Measurements from ENCODE around the gene SALL1.

SALL1 gene

GRCh38 chr16:51140112-51140511 lies 11.0 kb downstream of the SALL1 start:
- DNase-seq, result no peak

DNA sequence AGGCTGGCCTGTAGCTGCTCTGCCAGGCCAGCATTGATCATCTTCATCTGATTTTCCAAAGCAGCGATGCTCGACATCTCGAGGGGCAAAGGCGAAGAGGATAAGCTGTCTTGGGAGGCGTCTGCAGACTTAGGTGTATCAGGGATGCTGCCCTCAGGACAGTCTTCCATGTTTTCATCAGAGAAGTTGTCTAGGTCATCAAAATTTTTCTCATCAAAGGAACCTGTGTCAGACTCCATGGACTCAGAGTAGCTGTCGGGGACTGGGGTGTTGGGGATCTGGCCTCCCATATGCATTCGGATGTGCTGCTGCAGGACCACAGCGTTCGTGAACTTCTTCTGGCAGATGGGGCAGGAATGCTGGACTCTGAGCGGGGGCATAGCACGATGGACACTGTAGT lies 11.5 kb downstream of the SALL1 start:
- no peak for DNase-seq

DNA sequence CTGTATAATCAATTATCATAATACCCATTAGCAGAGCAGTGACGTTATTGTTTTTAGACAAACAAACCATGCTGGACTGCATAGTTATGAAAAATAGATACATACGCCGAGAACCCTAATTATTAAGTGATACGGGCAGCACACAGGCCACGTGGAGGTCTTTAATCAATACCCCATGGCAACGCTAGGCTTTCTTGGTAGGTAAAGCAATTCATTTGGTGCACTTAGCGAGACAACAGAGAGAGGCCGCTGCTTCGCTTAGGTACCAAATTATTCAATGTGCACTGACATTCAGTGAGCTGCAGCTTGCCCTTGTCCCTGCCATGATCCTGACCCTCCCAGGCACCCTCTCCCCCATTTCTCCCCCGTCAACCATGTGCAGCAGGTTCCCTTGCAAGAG lies 12.9 kb downstream of the SALL1 start:
- no peak for DNase-seq

GRCh38 chr16:51137097-51137496 lies 14.0 kb downstream of the SALL1 start:
- DNase-seq, result no peak

- no peak for DNase-seq
These were observed 16.2 kb downstream of the SALL1 start for GRCh38 chr16:51134876-51135275.

GRCh38 chr16:51134269-51134812 lies 16.7 kb downstream of the SALL1 start:
- no peak for DNase-seq

DNA sequence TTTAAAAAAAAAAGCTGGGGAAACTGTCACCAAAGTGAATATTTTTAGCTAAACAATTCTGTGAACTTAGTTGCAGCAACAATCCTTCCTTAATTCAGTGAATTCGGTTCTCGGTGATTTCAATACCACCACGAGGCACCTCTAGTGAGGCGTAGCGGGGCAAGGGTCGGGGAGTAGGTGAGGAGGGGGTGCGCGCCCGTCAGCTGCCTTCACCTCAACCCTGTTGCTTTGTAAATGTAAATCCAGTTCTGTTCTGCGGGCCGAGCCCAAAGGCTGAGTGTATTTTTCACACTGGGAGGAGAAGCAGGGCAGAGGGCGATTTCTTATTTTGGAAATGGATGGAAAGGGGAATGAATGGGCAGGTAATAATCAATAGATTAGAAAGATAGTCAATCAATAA lies 17.4 kb downstream of the SALL1 start:
- no peak for DNase-seq

- no peak for DNase-seq
These were observed 17.9 kb downstream of the SALL1 start for GRCh38 chr16:51133183-51133582.

DNA sequence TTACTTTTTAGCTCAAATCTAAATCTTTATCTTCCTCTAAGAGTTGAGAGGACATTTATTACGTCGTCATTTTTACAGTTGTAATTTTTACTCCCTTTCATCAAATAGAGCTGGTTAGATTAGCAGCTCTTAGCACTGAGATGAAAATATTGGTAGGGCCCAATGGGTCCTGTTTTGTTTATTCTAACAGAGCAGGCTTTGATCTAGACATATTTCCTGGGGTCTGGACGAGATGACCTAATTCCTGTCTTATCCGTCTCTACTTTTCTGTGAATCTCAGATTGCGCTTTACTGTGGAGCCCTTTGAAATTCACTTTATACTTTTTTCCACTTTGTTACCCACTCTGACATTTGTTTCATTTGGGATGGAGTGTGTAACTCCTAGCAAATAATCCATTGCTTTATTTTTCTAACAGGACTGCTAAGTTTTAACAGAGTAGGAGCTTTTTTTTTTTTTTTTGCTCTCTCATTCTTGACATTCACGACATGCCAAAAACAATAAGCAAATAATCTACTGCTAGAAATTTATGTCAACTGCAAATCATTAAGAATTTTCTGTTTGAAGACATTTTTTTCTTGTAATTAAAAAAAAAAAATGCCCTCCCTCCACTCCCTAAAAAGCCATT lies 18.5 kb downstream of the SALL1 start:
- no peak for DNase-seq

- DNase-seq, result no peak
These were observed 19.5 kb downstream of the SALL1 start for GRCh38 chr16:51131619-51132018.

- no peak for DNase-seq
These were observed 22.0 kb downstream of the SALL1 start for GRCh38 chr16:51129105-51129504.

DNA sequence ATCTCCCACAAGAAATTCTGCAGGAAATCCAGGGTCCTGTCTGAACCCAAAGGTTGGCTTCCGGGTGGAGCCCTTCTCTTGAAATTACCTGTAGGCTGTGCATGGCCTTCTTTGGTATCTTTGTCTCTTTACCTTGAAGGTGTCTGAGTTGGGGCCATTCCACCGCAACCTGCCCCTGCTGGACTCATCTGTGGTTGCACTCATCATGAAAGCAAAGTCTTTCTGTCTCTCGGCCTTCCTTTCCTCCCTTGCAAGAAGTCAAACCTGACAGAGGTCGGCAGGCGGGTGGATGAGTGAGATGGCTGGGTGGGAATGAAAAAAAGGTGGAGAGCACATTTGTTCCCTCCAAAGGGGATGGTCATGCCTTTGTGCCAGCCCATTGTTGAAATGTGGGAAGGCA lies 25.1 kb downstream of the SALL1 start:
- no peak for DNase-seq

DNA sequence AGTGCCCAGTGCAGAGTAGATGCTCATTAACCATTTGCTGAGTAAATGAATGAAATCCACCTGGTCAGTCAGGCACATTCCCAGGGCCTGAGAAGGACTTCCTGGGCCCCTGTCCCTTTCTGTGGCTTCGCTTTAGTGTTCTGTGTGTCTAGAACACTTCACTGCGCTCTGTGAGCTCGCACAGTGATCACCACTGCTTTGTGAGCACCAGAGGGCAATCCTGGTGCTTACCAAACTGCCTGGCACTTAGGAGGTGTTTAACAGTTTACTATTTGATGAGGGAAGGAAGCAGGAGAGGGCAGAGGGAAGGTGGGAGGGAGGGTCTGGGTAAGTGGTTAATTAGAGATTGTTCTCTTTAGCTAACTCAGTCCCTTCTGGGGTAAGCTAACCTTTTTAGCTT lies 26.2 kb downstream of the SALL1 start:
- no peak for DNase-seq

DNA sequence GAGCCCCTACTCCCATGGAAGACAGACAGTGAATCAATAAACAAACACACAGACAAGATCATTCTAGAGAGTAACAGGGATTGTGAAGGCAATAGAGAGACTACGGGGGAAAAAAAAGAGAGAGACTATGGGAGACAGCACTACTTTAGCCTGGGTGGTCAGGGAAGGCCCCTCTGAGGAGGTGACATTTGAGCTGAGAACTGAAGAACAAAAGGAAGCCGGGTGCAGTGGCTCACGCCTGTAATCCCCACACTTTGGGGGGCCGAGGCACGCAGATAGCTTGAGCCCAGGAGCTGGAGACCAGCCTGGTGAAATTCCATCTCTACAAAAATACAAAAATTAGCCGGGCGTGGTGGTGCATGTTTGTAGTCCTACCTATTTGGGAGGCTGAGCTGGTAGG lies 29.2 kb downstream of the SALL1 start:
- no peak for DNase-seq

DNA sequence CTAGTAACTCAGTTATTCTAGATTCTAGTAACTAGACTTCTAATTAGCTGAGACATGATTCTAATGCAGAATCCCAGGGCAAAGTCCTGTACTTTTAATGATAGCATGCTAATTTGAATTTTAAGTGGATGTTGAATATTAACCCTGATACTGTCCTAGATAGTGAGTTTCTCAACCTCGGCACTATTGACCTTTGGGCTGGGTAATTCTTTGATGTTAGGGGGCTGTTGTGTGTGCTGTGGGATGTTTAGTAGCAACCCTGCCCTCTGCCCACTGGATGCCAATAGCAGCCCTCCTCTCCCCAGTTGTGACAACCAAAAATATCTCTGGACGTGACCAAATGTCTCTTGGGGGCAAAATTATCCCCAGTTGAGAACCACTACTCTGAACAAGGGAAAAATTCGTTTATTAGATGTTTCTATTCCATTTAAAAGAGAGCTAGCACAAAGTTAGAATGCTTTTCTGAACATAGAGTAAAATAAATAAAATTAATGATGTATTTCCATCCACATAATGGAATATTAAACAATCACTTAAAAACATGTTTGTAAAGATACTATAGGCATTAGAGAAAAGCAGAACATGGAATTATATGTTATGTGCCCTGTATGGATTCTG lies 30.2 kb downstream of the SALL1 start:
- DNase-seq, result no peak

GRCh38 chr16:51119973-51120729 lies 30.9 kb downstream of the SALL1 start:
- no peak for DNase-seq

DNA sequence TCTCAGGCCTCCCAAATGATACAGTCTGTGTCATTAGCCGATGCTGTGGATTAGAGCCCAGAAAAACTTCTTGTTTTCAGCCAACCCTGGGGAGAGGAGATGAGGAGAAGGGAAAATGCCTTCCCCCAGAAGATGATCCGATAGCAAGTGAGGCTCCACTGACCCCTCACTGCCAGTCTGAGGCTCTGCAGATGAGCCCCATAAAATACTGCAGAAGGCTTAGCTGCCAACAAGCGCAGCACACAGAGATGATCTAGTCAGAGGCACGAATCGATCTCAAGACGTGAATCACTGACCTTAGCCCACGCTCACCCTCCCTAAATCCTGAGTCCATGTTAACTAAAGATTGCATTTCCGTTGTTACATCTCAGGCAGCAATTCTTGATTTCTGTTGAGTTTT lies 31.5 kb downstream of the SALL1 start:
- no peak for DNase-seq

- no peak for DNase-seq
These were observed 34.7 kb downstream of the SALL1 start for GRCh38 chr16:51116353-51116752.

- no peak for DNase-seq
These were observed 36.7 kb downstream of the SALL1 start for GRCh38 chr16:51114382-51114781.

- no peak for DNase-seq
These were observed 37.6 kb downstream of the SALL1 start for GRCh38 chr16:51113236-51114125.

DNA sequence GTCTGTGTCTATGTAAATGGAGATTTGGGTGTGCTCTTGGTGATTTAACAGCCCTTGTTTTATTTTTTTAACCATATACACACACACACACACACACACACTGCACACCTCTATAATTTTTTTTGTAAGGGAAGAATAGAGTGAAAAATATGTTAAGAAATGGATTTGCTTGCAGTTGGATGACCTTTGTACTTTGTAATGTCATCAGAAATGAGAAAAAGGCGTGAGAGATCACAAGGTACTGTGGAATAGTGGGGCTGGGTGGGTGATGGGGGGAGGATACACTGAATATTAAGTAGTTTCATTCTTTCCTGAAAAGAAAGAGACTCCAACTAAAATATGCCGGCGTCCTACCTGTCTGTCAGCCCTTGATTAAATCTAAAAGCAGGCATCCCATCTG lies 38.7 kb downstream of the SALL1 start:
- DNase-seq, result no peak

- no peak for DNase-seq
These were observed 39.3 kb downstream of the SALL1 start for GRCh38 chr16:51111759-51112158.

DNA sequence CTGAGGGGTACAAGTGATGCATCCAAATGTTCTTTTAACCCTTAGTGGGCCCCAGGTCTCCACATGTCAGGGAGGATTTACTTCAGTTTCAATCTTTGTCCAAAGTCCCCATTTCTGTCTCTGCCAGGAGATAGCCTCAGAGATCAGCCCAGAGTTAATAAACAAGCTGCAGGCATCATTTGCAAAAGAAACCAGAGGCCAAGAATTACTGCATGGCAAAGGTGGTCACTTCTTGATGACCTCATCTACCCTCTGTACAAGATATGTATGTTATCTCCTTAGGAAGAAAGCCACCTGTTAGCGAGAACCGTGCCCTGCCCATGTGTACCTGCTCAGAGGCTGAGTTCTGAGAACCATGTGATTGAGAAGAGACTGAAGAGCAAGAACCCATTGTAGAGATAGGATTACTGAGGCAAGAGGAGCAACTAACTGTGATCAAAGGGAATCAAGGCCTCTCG lies 40.3 kb downstream of the SALL1 start:
- no peak for DNase-seq

All from fibroblast of skin of back (primary cell).